GM23338 (cell line): Measurements from ENCODE around the gene XKR7. TPM values are rescaled to one million over a fixed set of nuclear protein-coding genes. Genes with fewer than 3 reads are reported as not detected.

Experiments used
- ATAC-seq: fragments of 200-7000 bp; cut with Tn5 transposase; 3 replicates; pipeline ENCODE4 v1.9.1; 2020
- DNase-seq: peaks from one replicate; pipeline ENCODE4 v3.0.0-alpha.2; 2015; ENCODE audit warnings: low spot score
- H2AFZ ChIP-seq: fragments of 200-600 bp; sonication (generic); 2 replicates; pipeline ENCODE4 v1.8.0; 2016; ENCODE audit warnings: antibody characterized with exemption, mild to moderate bottlenecking, moderate library complexity
- H3F3A ChIP-seq: fragments of 200-600 bp; sonication (generic); replicated peaks from 2 replicates; pipeline ENCODE4 v1.8.0; 2017; ENCODE audit warnings: antibody characterized with exemption, mixed run types, low read depth
- H3K27ac ChIP-seq: fragments of 200-600 bp; sonication (generic); 2 replicates; pipeline ENCODE4 v1.6.1; 2016; ENCODE audit warnings: low read depth
- H3K27me3 ChIP-seq: fragments of 200-600 bp; sonication (generic); 2 replicates; pipeline ENCODE4 v1.8.0; 2016; ENCODE audit warnings: mild to moderate bottlenecking, mixed run types, moderate library complexity; ENCODE audit not compliant: insufficient read depth
- H3K36me3 ChIP-seq: fragments of 200-600 bp; sonication (generic); 2 replicates; pipeline ENCODE4 v1.8.0; 2016; ENCODE audit warnings: mild to moderate bottlenecking; ENCODE audit not compliant: insufficient read depth
- H3K4me1 ChIP-seq: fragments of 200-600 bp; sonication (generic); 2 replicates; pipeline ENCODE4 v1.8.0; 2016; ENCODE audit warnings: mild to moderate bottlenecking, moderate library complexity; ENCODE audit not compliant: insufficient read depth
- H3K4me2 ChIP-seq: fragments of 200-600 bp; sonication (generic); 2 replicates; pipeline ENCODE4 v1.7.1; 2017; ENCODE audit warnings: mixed run types
- H3K4me3 ChIP-seq: fragments of 200-600 bp; sonication (generic); 2 replicates; pipeline ENCODE4 v1.6.1; 2016; ENCODE audit warnings: mixed run types
- H3K79me2 ChIP-seq: fragments of 200-600 bp; sonication (generic); replicated peaks from 2 replicates; pipeline ENCODE4 v1.8.0; 2017; ENCODE audit warnings: mild to moderate bottlenecking; ENCODE audit not compliant: insufficient read depth
- H3K9me2 ChIP-seq: fragments of 200-600 bp; sonication (generic); 2 replicates; pipeline ENCODE4 v1.8.0; 2017; ENCODE audit not compliant: insufficient read depth
- H4K20me1 ChIP-seq: fragments of 200-600 bp; sonication (generic); replicated peaks from 2 replicates; pipeline ENCODE4 v1.8.0; 2017; ENCODE audit warnings: mild to moderate bottlenecking; ENCODE audit not compliant: insufficient read depth
- H3K27ac Mint-ChIP-seq: 2 replicates; pipeline ENCODE4 v1.8.0; 2020; ENCODE audit warnings: inconsistent platforms, mild to moderate bottlenecking, moderate library complexity, mixed read lengths
- H3K27me3 Mint-ChIP-seq: 3 replicates; pipeline ENCODE4 v1.8.0; 2022; ENCODE audit warnings: low read depth, mild to moderate bottlenecking, moderate library complexity, mixed read lengths, inconsistent platforms; ENCODE audit not compliant: insufficient read depth, poor library complexity
- H3K36me3 Mint-ChIP-seq: 3 replicates; pipeline ENCODE4 v1.8.0; 2021; ENCODE audit warnings: low read depth, mild to moderate bottlenecking, inconsistent platforms, moderate library complexity, mixed read lengths
- H3K4me1 Mint-ChIP-seq: 3 replicates; pipeline ENCODE4 v1.8.0; 2020; ENCODE audit warnings: mild to moderate bottlenecking, inconsistent platforms, mixed read lengths
- H3K4me3 Mint-ChIP-seq: 3 replicates; pipeline ENCODE4 v1.8.0; 2021; ENCODE audit warnings: moderate library complexity, mild to moderate bottlenecking, inconsistent platforms, mixed read lengths
- H3K9me3 Mint-ChIP-seq: 3 replicates; pipeline ENCODE4 v1.8.0; 2020; ENCODE audit warnings: moderate library complexity, mild to moderate bottlenecking, inconsistent platforms, mixed read lengths
- CREB1 ChIP-seq: fragments of 250-450 bp; sonication (Bioruptor Pico); IDR thresholded peaks from 2 replicates; pipeline ENCODE4 v1.5.0; 2020; ENCODE audit warnings: low read depth, mild to moderate bottlenecking, moderate library complexity
- EZH2phosphoT487 ChIP-seq: fragments of 200-600 bp; sonication (generic); IDR thresholded peaks from one replicate; pipeline ENCODE4 v1.8.1; 2018; ENCODE audit warnings: antibody characterized with exemption; ENCODE audit not compliant: unreplicated experiment
- JUNB ChIP-seq: IDR thresholded peaks from one replicate; pipeline ENCODE4 v1.6.1; 2016; ENCODE audit warnings: antibody characterized with exemption; ENCODE audit not compliant: unreplicated experiment
- POLR2AphosphoS5 ChIP-seq: IDR thresholded peaks from 2 replicates; pipeline ENCODE4 v1.6.1; 2016; ENCODE audit warnings: antibody characterized with exemption, low read depth
- STAT1 ChIP-seq: IDR thresholded peaks from one replicate; pipeline ENCODE4 v1.6.1; 2016; ENCODE audit warnings: antibody characterized with exemption; ENCODE audit not compliant: unreplicated experiment
- ZNF114 ChIP-seq: fragments of 250-450 bp; sonication (Bioruptor Pico); IDR thresholded peaks from 2 replicates; pipeline ENCODE4 v1.5.0; 2020; ENCODE audit warnings: mild to moderate bottlenecking, moderate library complexity
- ZNF331 ChIP-seq: fragments of 250-450 bp; sonication (Bioruptor Pico); IDR thresholded peaks from 2 replicates; pipeline ENCODE4 v1.5.0; 2020; ENCODE audit warnings: low read depth, mild to moderate bottlenecking, moderate library complexity
- polyA plus RNA-seq: library from polyadenylated mRNA; unstranded; fragments of >200 nt; fragmentation: Nextera tagmentation; extraction: Ambion mirVana; gene quantifications from 2 replicates; pipeline ENCODE4 v1.2.1, GENCODE V29; 2016
- total RNA-seq: library from RNA; depleted of rRNA; stranded (reverse); fragments of >200 nt; shearing (Covaris generic); gene quantifications from 2 replicates; pipeline ENCODE4 v1.2.3, GENCODE V29; 2014
- TF ChIP-seq, protein P1 (sequence below), 2 experiments: fragments of 200-600 bp in 1 of 2; sonication (generic) in 1 of 2; conservative IDR thresholded peaks; 2 replicates each; pipeline versions ENCODE4 v1.5.1 to v1.6.1; 2016 to 2017; ENCODE audit warnings: antibody characterized with exemption in 2 of 2, low read depth in 2 of 2, mild to moderate bottlenecking in 2 of 2, moderate library complexity in 1 of 2
- TF ChIP-seq, protein P2 (sequence below): IDR thresholded peaks from 2 replicates; pipeline ENCODE4 v1.6.1; 2016; ENCODE audit warnings: antibody characterized with exemption
- TF ChIP-seq, protein P3 (sequence below): IDR thresholded peaks from one replicate; pipeline ENCODE4 v1.6.1; 2018; ENCODE audit warnings: antibody characterized with exemption; ENCODE audit not compliant: unreplicated experiment
- TF ChIP-seq, protein P4 (sequence below): fragments of 250-450 bp; sonication (Bioruptor Pico); IDR thresholded peaks from 2 replicates; pipeline ENCODE4 v1.5.0; 2020; ENCODE audit warnings: mild to moderate bottlenecking, moderate library complexity

The XKR7 gene
- total and polyA plus RNA-seq, 2 experiments from 2014 or later, result 0.61 to 3.9 TPM

DNA sequence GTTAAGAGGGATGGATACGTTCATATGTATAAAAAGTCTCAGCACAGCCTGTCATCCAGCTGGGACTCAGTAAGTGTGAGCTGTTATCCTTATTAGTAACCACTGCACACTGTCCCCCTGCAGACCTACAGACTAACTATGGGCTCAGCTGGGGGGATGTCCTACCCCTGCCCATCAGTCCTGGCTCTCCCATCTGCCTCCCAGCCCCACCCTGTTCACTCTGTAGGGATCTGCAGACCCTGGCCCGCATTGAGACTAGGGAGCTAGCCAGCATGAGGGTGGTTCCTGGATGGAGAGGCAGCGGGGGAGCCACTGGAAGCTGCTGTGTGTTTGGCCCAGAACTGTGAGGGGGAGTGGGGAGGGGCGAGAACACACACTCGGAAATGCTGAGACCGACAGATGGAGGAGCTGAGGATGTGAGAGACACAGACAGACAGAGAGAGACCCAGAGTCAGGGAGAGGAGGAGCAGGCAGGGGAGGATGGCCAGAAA, 17.1 kb downstream of the XKR7 start:
- H3K27me3 Mint-ChIP-seq, result peaks cover 5% of the 10 kb centered on the region
- Histone ChIP-seq H3K4me2 (no peak overlapping the region), H3F3A (no peaks in the 10 kb centered on the region), H3K4me1 (no peaks in the 10 kb centered on the region), H2AFZ (no peak overlapping the region), H3K27ac (no peak overlapping the region), H3K79me2 (no peaks in the 10 kb centered on the region), H4K20me1 (peaks cover 12% of the 10 kb centered on the region), H3K9me2 (no peaks in the 10 kb centered on the region), H3K36me3 (no peaks in the 10 kb centered on the region), H3K4me3 (no peak overlapping the region), H3K27me3 (no peaks in the 10 kb centered on the region)
- H3K36me3 Mint-ChIP-seq, result no peaks in the 10 kb centered on the region; the same call in 2 of the 3 replicates
- H3K4me1 Mint-ChIP-seq, result no peaks in the 10 kb centered on the region
- peaks cover 12% of the 10 kb centered on the region; the same call in 2 of the 3 replicates for H3K9me3 Mint-ChIP-seq
- DNase-seq (no peak), ATAC-seq (no peak; the same call in 2 of the 3 replicates)
- H3K4me3 Mint-ChIP-seq, result no peak overlapping the region
- no peak overlapping the region for H3K27ac Mint-ChIP-seq
- TF ChIP-seq ZNF331 (CRISPR knock-in tag) (no peak), POLR2AphosphoS5 (no peak), JUNB (no peak), STAT1 (no peak), CREB1 (no peak), EZH2phosphoT487 (no peak), ZNF114 (CRISPR knock-in tag) (no peak)
- TF ChIP-seq, protein P1, sequence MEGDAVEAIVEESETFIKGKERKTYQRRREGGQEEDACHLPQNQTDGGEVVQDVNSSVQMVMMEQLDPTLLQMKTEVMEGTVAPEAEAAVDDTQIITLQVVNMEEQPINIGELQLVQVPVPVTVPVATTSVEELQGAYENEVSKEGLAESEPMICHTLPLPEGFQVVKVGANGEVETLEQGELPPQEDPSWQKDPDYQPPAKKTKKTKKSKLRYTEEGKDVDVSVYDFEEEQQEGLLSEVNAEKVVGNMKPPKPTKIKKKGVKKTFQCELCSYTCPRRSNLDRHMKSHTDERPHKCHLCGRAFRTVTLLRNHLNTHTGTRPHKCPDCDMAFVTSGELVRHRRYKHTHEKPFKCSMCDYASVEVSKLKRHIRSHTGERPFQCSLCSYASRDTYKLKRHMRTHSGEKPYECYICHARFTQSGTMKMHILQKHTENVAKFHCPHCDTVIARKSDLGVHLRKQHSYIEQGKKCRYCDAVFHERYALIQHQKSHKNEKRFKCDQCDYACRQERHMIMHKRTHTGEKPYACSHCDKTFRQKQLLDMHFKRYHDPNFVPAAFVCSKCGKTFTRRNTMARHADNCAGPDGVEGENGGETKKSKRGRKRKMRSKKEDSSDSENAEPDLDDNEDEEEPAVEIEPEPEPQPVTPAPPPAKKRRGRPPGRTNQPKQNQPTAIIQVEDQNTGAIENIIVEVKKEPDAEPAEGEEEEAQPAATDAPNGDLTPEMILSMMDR (conservative IDR thresholded peaks at IDR 0.05; ENCODE audit: low read depth in 2 of 2), result no peak
- TF ChIP-seq, protein P2, sequence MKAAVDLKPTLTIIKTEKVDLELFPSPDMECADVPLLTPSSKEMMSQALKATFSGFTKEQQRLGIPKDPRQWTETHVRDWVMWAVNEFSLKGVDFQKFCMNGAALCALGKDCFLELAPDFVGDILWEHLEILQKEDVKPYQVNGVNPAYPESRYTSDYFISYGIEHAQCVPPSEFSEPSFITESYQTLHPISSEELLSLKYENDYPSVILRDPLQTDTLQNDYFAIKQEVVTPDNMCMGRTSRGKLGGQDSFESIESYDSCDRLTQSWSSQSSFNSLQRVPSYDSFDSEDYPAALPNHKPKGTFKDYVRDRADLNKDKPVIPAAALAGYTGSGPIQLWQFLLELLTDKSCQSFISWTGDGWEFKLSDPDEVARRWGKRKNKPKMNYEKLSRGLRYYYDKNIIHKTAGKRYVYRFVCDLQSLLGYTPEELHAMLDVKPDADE, result no peak
- TF ChIP-seq, protein P3, sequence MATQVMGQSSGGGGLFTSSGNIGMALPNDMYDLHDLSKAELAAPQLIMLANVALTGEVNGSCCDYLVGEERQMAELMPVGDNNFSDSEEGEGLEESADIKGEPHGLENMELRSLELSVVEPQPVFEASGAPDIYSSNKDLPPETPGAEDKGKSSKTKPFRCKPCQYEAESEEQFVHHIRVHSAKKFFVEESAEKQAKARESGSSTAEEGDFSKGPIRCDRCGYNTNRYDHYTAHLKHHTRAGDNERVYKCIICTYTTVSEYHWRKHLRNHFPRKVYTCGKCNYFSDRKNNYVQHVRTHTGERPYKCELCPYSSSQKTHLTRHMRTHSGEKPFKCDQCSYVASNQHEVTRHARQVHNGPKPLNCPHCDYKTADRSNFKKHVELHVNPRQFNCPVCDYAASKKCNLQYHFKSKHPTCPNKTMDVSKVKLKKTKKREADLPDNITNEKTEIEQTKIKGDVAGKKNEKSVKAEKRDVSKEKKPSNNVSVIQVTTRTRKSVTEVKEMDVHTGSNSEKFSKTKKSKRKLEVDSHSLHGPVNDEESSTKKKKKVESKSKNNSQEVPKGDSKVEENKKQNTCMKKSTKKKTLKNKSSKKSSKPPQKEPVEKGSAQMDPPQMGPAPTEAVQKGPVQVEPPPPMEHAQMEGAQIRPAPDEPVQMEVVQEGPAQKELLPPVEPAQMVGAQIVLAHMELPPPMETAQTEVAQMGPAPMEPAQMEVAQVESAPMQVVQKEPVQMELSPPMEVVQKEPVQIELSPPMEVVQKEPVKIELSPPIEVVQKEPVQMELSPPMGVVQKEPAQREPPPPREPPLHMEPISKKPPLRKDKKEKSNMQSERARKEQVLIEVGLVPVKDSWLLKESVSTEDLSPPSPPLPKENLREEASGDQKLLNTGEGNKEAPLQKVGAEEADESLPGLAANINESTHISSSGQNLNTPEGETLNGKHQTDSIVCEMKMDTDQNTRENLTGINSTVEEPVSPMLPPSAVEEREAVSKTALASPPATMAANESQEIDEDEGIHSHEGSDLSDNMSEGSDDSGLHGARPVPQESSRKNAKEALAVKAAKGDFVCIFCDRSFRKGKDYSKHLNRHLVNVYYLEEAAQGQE, result no peak
- TF ChIP-seq, protein P4, sequence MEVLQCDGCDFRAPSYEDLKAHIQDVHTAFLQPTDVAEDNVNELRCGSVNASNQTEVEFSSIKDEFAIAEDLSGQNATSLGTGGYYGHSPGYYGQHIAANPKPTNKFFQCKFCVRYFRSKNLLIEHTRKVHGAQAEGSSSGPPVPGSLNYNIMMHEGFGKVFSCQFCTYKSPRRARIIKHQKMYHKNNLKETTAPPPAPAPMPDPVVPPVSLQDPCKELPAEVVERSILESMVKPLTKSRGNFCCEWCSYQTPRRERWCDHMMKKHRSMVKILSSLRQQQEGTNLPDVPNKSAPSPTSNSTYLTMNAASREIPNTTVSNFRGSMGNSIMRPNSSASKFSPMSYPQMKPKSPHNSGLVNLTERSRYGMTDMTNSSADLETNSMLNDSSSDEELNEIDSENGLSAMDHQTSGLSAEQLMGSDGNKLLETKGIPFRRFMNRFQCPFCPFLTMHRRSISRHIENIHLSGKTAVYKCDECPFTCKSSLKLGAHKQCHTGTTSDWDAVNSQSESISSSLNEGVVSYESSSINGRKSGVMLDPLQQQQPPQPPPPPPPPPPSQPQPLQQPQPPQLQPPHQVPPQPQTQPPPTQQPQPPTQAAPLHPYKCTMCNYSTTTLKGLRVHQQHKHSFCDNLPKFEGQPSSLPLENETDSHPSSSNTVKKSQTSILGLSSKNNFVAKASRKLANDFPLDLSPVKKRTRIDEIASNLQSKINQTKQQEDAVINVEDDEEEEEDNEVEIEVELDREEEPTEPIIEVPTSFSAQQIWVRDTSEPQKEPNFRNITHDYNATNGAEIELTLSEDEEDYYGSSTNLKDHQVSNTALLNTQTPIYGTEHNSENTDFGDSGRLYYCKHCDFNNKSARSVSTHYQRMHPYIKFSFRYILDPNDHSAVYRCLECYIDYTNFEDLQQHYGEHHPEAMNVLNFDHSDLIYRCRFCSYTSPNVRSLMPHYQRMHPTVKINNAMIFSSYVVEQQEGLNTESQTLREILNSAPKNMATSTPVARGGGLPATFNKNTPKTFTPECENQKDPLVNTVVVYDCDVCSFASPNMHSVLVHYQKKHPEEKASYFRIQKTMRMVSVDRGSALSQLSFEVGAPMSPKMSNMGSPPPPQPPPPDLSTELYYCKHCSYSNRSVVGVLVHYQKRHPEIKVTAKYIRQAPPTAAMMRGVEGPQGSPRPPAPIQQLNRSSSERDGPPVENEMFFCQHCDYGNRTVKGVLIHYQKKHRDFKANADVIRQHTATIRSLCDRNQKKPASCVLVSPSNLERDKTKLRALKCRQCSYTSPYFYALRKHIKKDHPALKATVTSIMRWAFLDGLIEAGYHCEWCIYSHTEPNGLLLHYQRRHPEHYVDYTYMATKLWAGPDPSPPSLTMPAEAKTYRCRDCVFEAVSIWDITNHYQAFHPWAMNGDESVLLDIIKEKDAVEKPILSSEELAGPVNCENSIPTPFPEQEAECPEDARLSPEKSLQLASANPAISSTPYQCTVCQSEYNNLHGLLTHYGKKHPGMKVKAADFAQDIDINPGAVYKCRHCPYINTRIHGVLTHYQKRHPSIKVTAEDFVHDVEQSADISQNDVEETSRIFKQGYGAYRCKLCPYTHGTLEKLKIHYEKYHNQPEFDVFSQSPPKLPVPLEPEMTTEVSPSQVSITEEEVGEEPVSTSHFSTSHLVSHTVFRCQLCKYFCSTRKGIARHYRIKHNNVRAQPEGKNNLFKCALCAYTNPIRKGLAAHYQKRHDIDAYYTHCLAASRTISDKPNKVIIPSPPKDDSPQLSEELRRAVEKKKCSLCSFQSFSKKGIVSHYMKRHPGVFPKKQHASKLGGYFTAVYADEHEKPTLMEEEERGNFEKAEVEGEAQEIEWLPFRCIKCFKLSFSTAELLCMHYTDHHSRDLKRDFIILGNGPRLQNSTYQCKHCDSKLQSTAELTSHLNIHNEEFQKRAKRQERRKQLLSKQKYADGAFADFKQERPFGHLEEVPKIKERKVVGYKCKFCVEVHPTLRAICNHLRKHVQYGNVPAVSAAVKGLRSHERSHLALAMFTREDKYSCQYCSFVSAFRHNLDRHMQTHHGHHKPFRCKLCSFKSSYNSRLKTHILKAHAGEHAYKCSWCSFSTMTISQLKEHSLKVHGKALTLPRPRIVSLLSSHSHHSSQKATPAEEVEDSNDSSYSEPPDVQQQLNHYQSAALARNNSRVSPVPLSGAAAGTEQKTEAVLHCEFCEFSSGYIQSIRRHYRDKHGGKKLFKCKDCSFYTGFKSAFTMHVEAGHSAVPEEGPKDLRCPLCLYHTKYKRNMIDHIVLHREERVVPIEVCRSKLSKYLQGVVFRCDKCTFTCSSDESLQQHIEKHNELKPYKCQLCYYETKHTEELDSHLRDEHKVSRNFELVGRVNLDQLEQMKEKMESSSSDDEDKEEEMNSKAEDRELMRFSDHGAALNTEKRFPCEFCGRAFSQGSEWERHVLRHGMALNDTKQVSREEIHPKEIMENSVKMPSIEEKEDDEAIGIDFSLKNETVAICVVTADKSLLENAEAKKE (CRISPR knock-in tag), result no peak
